OCI-LY1 (cell line): Measurements from ENCODE around the gene UMAD1.

Experiments
- H2AFZ ChIP-seq: fragments of 200-600 bp; sonication (generic), shearing (Covaris generic); 2 replicates; pipeline ENCODE4 v1.6.0; 2014; ENCODE audit warnings: antibody characterized with exemption, mild to moderate bottlenecking, low read length
- H3F3A ChIP-seq: fragments of 200-600 bp; sonication (generic), shearing (Covaris generic); 2 replicates; pipeline ENCODE4 v1.6.0; 2014; ENCODE audit warnings: mild to moderate bottlenecking, antibody characterized with exemption, low read length, moderate library complexity; ENCODE audit not compliant: insufficient read depth
- H3K27ac ChIP-seq: fragments of 200-600 bp; sonication (generic); 2 replicates; pipeline ENCODE4 v1.5.1; 2014; ENCODE audit warnings: low read length, mixed run types, mild to moderate bottlenecking, low read depth; ENCODE audit not compliant: poor library complexity, severe bottlenecking
- H3K27me3 ChIP-seq: fragments of 200-600 bp; sonication (generic); 2 replicates; pipeline ENCODE4 v1.6.0; 2014; ENCODE audit warnings: antibody characterized with exemption, mild to moderate bottlenecking, low read length, moderate library complexity; ENCODE audit not compliant: insufficient read depth
- H3K36me3 ChIP-seq: fragments of 200-600 bp; sonication (generic); 2 replicates; pipeline ENCODE4 v1.6.1; 2014; ENCODE audit warnings: mild to moderate bottlenecking, antibody characterized with exemption, low read length, moderate library complexity, mixed read lengths; ENCODE audit not compliant: insufficient read depth
- H3K4me1 ChIP-seq: fragments of 200-600 bp; sonication (generic); 2 replicates; pipeline ENCODE4 v1.5.1; 2014; ENCODE audit warnings: mild to moderate bottlenecking, low read length, moderate library complexity; ENCODE audit not compliant: insufficient read depth, severe bottlenecking
- H3K4me2 ChIP-seq: fragments of 200-600 bp; sonication (generic), shearing (Covaris generic); 2 replicates; pipeline ENCODE4 v1.6.1; 2014; ENCODE audit warnings: low read length
- H3K4me3 ChIP-seq: fragments of 200-600 bp; sonication (generic); 2 replicates; pipeline ENCODE4 v1.5.1; 2014; ENCODE audit warnings: low read length, low read depth, mild to moderate bottlenecking, mixed read lengths; ENCODE audit not compliant: poor library complexity, severe bottlenecking
- H3K79me2 ChIP-seq: fragments of 200-600 bp; shearing (Covaris generic); 2 replicates; pipeline ENCODE4 v1.6.1; 2016; ENCODE audit warnings: mixed run types, low read length, mixed read lengths; ENCODE audit not compliant: insufficient read depth
- H3K9ac ChIP-seq: fragments of 200-600 bp; sonication (generic), shearing (Covaris generic); 2 replicates; pipeline ENCODE4 v1.6.1; 2014; ENCODE audit warnings: mild to moderate bottlenecking, low read length, mixed read lengths
- H3K9me2 ChIP-seq: fragments of 200-600 bp; sonication (generic), shearing (Covaris generic); 2 replicates; pipeline ENCODE4 v1.6.1; 2014; ENCODE audit warnings: low read depth, mild to moderate bottlenecking, low read length, mixed read lengths
- H3K9me3 ChIP-seq: fragments of 200-600 bp; shearing (Covaris generic); 2 replicates; pipeline ENCODE4 v1.6.1; 2014; ENCODE audit warnings: low read length, mixed read lengths
- H4K20me1 ChIP-seq: fragments of 200-600 bp; sonication (generic), shearing (Covaris generic); 2 replicates; pipeline ENCODE4 v1.6.0; 2016; ENCODE audit warnings: mild to moderate bottlenecking, low read length; ENCODE audit not compliant: insufficient read depth
- CTCF ChIP-seq: fragments of 200-600 bp; sonication (generic), shearing (Covaris generic); IDR thresholded peaks from 2 replicates; pipeline ENCODE4 v1.5.1; 2017; ENCODE audit warnings: mild to moderate bottlenecking, antibody characterized with exemption, low read length, moderate library complexity, mixed read lengths
- EZH2 ChIP-seq: fragments of 200-600 bp; sonication (generic), shearing (Covaris generic); IDR thresholded peaks from 2 replicates; pipeline ENCODE4 v1.8.0; 2017; ENCODE audit warnings: borderline replicate concordance, mixed run types, mild to moderate bottlenecking, antibody characterized with exemption, low read length, moderate library complexity, mixed read lengths

Gene UMAD1

GRCh38 chr7:7607010-7607409 is 33.5 kb upstream of the UMAD1 start:
- Histone ChIP-seq H4K20me1 (no peaks in the 10 kb centered on the region), H2AFZ (no peak overlapping the region), H3F3A (no peaks in the 10 kb centered on the region; the same call in 1 of the 2 replicates), H3K9me3 (no peaks in the 10 kb centered on the region), H3K79me2 (no peaks in the 10 kb centered on the region), H3K36me3 (peaks cover 24% of the 10 kb centered on the region; the same call in 1 of the 2 replicates), H3K27me3 (no peaks in the 10 kb centered on the region), H3K9me2 (no peaks in the 10 kb centered on the region), H3K4me2 (no peak overlapping the region), H3K4me1 (no peaks in the 10 kb centered on the region), H3K4me3 (no peak overlapping the region), H3K27ac (no peak overlapping the region), H3K9ac (no peak overlapping the region)
- TF ChIP-seq CTCF: no peak
- TF ChIP-seq EZH2: no peak

GRCh38 chr7:7609330-7609729 is 31.2 kb upstream of the UMAD1 start:
- Histone ChIP-seq H3K9ac (no peak overlapping the region), H4K20me1 (no peaks in the 10 kb centered on the region), H3K4me1 (no peaks in the 10 kb centered on the region), H3K27me3 (no peaks in the 10 kb centered on the region), H3K4me3 (no peak overlapping the region), H3K4me2 (no peak overlapping the region), H2AFZ (no peak overlapping the region), H3K79me2 (no peaks in the 10 kb centered on the region), H3K36me3 (peaks cover 24% of the 10 kb centered on the region; the same call in 1 of the 2 replicates), H3K27ac (no peak overlapping the region), H3K9me3 (no peaks in the 10 kb centered on the region), H3F3A (no peaks in the 10 kb centered on the region; the same call in 1 of the 2 replicates), H3K9me2 (no peaks in the 10 kb centered on the region)
- TF ChIP-seq CTCF (no peak), EZH2 (no peak)

GRCh38 chr7:7612519-7612918 is 28.0 kb upstream of the UMAD1 start:
- no peak overlapping the region for H3K4me3 ChIP-seq
- TF ChIP-seq CTCF (no peak), EZH2 (no peak)
- H3K9ac ChIP-seq: no peak overlapping the region
- H4K20me1 ChIP-seq: no peaks in the 10 kb centered on the region
- no peak overlapping the region for H2AFZ ChIP-seq
- H3K9me3 ChIP-seq: no peaks in the 10 kb centered on the region
- H3K36me3 ChIP-seq: peaks cover 5% of the 10 kb centered on the region; the same call in 1 of the 2 replicates
- no peaks in the 10 kb centered on the region for H3F3A ChIP-seq
- H3K4me2 ChIP-seq: no peak overlapping the region
- no peaks in the 10 kb centered on the region for H3K9me2 ChIP-seq
- no peaks in the 10 kb centered on the region for H3K27me3 ChIP-seq
- no peak overlapping the region for H3K27ac ChIP-seq
- H3K4me1 ChIP-seq: no peaks in the 10 kb centered on the region
- no peaks in the 10 kb centered on the region for H3K79me2 ChIP-seq
